BE2C (cell line): ENCODE measurements around the gene CDC7.

Experiments
- DNase-seq: peaks from one replicate; pipeline ENCODE4 v3.0.0-alpha.2; 2020
- H3K27me3 ChIP-seq: fragments of 250-450 bp; sonication (Bioruptor Pico); 2 replicates; pipeline ENCODE4 v1.5.1; 2020; ENCODE audit warnings: mild to moderate bottlenecking
- H3K36me3 ChIP-seq: fragments of 250-450 bp; sonication (Bioruptor Pico); 2 replicates; pipeline ENCODE4 v1.5.1; 2020; ENCODE audit warnings: mild to moderate bottlenecking
- H3K4me1 ChIP-seq: fragments of 250-450 bp; sonication (Bioruptor Pico); 2 replicates; pipeline ENCODE4 v1.5.1; 2020
- H3K4me3 ChIP-seq: 2 replicates; pipeline ENCODE4 v1.5.1; 2011; ENCODE audit warnings: low read depth, low read length
- H3K9me3 ChIP-seq: fragments of 250-450 bp; sonication (Bioruptor Pico); 2 replicates; pipeline ENCODE4 v1.5.1; 2020
- TF ChIP-seq, protein P1 (sequence below): IDR thresholded peaks from 2 replicates; pipeline ENCODE4 v1.5.1; 2012; ENCODE audit warnings: mild to moderate bottlenecking, low read depth, low read length

CDC7 gene

GRCh38 chr1:91506071-91506470, 5.4 kb downstream of the CDC7 start:
- H3K4me1 ChIP-seq, result no peaks in the 10 kb centered on the region

DNA sequence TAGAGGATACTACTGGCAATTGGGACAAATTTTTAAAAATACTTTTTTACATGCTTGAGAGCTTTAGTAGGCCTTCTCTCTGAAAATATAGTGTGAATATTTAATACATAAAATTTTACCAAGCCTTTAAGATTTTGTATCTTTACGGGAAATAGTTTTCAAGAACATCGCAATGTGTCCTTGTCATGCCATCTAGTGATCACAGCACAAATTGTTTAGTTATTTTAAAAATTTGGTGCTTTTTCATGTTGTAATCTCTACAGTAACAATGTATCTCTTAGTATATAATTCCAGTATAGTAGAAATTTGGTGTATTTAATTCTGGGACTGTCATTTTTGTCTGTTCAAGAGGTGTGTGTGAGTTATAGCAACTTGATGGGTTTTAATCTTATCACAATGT, 6.7 kb downstream of the CDC7 start:
- no peaks in the 10 kb centered on the region for H3K9me3 ChIP-seq

More at GRCh38 chr1:91506071-91506470, 5.4 kb downstream of the CDC7 start:
- Histone ChIP-seq H3K27me3 (no peaks in the 10 kb centered on the region), H3K36me3 (no peaks in the 10 kb centered on the region; the same call in 1 of the 2 replicates), H3K4me3 (no peak overlapping the region), H3K9me3 (no peaks in the 10 kb centered on the region)
- TF ChIP-seq, protein P1, sequence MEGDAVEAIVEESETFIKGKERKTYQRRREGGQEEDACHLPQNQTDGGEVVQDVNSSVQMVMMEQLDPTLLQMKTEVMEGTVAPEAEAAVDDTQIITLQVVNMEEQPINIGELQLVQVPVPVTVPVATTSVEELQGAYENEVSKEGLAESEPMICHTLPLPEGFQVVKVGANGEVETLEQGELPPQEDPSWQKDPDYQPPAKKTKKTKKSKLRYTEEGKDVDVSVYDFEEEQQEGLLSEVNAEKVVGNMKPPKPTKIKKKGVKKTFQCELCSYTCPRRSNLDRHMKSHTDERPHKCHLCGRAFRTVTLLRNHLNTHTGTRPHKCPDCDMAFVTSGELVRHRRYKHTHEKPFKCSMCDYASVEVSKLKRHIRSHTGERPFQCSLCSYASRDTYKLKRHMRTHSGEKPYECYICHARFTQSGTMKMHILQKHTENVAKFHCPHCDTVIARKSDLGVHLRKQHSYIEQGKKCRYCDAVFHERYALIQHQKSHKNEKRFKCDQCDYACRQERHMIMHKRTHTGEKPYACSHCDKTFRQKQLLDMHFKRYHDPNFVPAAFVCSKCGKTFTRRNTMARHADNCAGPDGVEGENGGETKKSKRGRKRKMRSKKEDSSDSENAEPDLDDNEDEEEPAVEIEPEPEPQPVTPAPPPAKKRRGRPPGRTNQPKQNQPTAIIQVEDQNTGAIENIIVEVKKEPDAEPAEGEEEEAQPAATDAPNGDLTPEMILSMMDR, result no peak
- DNase-seq, result no peak

GRCh38 chr1:91510754-91511153, 10.1 kb downstream of the CDC7 start:
- no peak for DNase-seq
- Histone ChIP-seq H3K36me3 (peaks cover 16% of the 10 kb centered on the region), H3K9me3 (no peaks in the 10 kb centered on the region), H3K27me3 (no peaks in the 10 kb centered on the region), H3K4me1 (no peaks in the 10 kb centered on the region), H3K4me3 (no peak overlapping the region)
- TF ChIP-seq, protein P1, result no peak

More for the DNA sequence above, 6.7 kb downstream of the CDC7 start:
- Histone ChIP-seq H3K4me1 (no peaks in the 10 kb centered on the region), H3K27me3 (no peaks in the 10 kb centered on the region), H3K4me3 (no peak overlapping the region), H3K36me3 (peaks cover 3% of the 10 kb centered on the region)
- DNase-seq, result no peak
- TF ChIP-seq, protein P1, result no peak

GRCh38 chr1:91511386-91511785, 10.7 kb downstream of the CDC7 start:
- peaks cover 16% of the 10 kb centered on the region for H3K36me3 ChIP-seq
- no peaks in the 10 kb centered on the region for H3K4me1 ChIP-seq
- no peak overlapping the region for H3K4me3 ChIP-seq
- DNase-seq, result no peak
- H3K27me3 ChIP-seq, result no peaks in the 10 kb centered on the region
- TF ChIP-seq, protein P1, result peak; percentile 57
- no peaks in the 10 kb centered on the region for H3K9me3 ChIP-seq

GRCh38 chr1:91513160-91513559, 12.5 kb downstream of the CDC7 start:
- Histone ChIP-seq H3K36me3 (peaks cover 16% of the 10 kb centered on the region), H3K9me3 (no peaks in the 10 kb centered on the region), H3K4me3 (no peak overlapping the region), H3K4me1 (no peaks in the 10 kb centered on the region), H3K27me3 (no peaks in the 10 kb centered on the region)
- no peak for DNase-seq
- TF ChIP-seq, protein P1, result no peak

- DNase-seq, result no peak
- Histone ChIP-seq H3K4me3 (no peak overlapping the region), H3K9me3 (no peaks in the 10 kb centered on the region), H3K4me1 (no peaks in the 10 kb centered on the region), H3K27me3 (no peaks in the 10 kb centered on the region), H3K36me3 (peaks cover 16% of the 10 kb centered on the region)
- TF ChIP-seq, protein P1, result no peak
Measured at GRCh38 chr1:91513706-91514105, 13.1 kb downstream of the CDC7 start.
